Measurements from ENCODE around the gene PRRT2. TPM values are rescaled to one million over a fixed set of nuclear protein-coding genes. Genes with fewer than 3 reads are reported as not detected.

PRRT2 gene
- total RNA-seq, 4 donors from 2014 or later = 20.2 to 54.5 (median 28.0) TPM

DNA sequence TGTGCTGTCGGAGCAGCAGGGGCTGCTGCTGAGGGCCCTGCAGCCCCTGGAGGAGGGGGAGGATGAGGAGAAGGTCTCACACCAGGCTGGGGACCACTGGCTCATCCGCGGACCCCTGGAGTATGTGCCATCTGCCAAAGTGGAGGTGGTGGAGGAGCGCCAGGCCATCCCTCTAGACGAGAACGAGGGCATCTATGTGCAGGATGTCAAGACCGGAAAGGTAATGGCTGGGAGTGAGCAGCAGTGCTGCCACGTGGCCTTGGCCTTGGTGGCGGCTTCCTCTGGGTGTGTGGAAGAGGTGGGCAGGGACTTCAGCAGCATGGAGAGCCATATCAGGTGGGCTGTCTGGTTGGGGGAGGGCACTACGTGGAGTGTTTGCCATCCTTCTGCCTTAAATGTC lies 28.2 kb downstream of the PRRT2 start:
- intact Hi-C loops (cut with DNase I; ENCODE audit: low total_unique reads) = no loop called here
- Histone ChIP-seq H3K27ac (no peak overlapping the region), H3K4me3 (no peak overlapping the region), H3K9me3 (no peaks in the 10 kb centered on the region), H3K4me1 (no peaks in the 10 kb centered on the region), H3K36me3 (no peaks in the 10 kb centered on the region), H3K27me3 (no peaks in the 10 kb centered on the region)
- no peak for DNase-seq
- TF ChIP-seq, protein P1, sequence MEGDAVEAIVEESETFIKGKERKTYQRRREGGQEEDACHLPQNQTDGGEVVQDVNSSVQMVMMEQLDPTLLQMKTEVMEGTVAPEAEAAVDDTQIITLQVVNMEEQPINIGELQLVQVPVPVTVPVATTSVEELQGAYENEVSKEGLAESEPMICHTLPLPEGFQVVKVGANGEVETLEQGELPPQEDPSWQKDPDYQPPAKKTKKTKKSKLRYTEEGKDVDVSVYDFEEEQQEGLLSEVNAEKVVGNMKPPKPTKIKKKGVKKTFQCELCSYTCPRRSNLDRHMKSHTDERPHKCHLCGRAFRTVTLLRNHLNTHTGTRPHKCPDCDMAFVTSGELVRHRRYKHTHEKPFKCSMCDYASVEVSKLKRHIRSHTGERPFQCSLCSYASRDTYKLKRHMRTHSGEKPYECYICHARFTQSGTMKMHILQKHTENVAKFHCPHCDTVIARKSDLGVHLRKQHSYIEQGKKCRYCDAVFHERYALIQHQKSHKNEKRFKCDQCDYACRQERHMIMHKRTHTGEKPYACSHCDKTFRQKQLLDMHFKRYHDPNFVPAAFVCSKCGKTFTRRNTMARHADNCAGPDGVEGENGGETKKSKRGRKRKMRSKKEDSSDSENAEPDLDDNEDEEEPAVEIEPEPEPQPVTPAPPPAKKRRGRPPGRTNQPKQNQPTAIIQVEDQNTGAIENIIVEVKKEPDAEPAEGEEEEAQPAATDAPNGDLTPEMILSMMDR (IDR thresholded peaks at IDR 0.05) = no peak
- no peak for TF ChIP-seq POLR2A (IDR thresholded peaks at IDR 0.05)

DNA sequence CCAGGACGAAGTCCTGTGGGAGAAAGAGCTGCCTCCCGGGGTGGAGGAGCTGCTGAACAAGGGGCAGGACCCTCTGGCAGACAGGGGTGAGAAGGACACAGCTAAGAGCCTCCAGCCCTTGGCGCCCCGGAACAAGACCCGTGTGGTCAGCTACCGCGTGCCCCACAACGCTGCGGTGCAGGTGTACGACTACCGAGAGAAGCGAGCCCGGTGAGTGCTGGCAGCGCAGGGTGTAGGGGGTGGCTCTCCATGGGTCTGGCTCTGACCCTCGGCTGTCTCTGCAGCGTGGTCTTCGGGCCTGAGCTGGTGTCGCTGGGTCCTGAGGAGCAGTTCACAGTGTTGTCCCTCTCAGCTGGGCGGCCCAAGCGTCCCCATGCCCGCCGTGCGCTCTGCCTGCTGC lies 29.6 kb downstream of the PRRT2 start:
- intact Hi-C loops (cut with DNase I; ENCODE audit: low total_unique reads) = no loop called here
- TF ChIP-seq POLR2A (IDR thresholded peaks at IDR 0.05) = no peak
- TF ChIP-seq, protein P1 (IDR thresholded peaks at IDR 0.05) = no peak
- no peaks in the 10 kb centered on the region for H3K36me3 ChIP-seq

DNA sequence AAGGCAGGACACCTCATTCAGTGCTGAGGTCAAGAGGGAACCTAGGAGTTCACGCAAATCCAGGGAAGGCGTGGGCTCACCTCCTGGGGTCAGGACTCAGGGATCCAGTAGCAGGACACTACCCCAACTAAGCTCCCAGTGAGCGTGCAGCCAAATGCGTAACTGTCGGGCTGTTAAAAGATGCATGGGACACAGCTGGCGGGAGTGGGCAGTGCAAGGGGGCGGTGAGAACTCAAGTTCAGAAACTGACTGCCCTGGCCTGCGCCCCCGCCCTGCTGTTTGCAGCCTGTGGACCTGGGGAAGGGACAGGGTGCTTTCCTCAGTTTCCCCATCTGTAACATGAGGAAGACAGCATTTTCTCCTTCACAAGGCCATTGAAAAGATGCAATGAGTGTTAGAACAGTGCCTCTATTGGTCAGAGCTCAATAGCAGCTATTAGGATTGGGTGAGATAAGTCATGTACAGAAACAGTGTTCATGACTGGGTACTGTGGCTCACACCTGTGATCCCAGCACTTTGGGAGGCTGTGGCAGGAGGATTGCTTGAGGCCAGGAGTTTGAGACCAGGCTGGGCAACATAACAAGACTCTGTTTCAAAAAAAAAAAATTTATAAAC lies 30.8 kb downstream of the PRRT2 start:
- no peaks in the 10 kb centered on the region for H3K9me3 ChIP-seq
- no peak for DNase-seq
- no peaks in the 10 kb centered on the region for H3K4me1 ChIP-seq
- no peaks in the 10 kb centered on the region for H3K36me3 ChIP-seq
- no peak overlapping the region for H3K4me3 ChIP-seq
- no peak overlapping the region for H3K27ac ChIP-seq
- H3K27me3 ChIP-seq = no peaks in the 10 kb centered on the region
- no peak for TF ChIP-seq POLR2A (IDR thresholded peaks at IDR 0.05)
- intact Hi-C loops (cut with DNase I; ENCODE audit: low total_unique reads) = no loop called here

More for the DNA sequence above, 29.6 kb downstream of the PRRT2 start:
- Histone ChIP-seq H3K27me3 (no peaks in the 10 kb centered on the region), H3K9me3 (no peaks in the 10 kb centered on the region), H3K4me3 (no peak overlapping the region), H3K4me1 (no peaks in the 10 kb centered on the region), H3K27ac (no peak overlapping the region)
- no peak for DNase-seq

DNA sequence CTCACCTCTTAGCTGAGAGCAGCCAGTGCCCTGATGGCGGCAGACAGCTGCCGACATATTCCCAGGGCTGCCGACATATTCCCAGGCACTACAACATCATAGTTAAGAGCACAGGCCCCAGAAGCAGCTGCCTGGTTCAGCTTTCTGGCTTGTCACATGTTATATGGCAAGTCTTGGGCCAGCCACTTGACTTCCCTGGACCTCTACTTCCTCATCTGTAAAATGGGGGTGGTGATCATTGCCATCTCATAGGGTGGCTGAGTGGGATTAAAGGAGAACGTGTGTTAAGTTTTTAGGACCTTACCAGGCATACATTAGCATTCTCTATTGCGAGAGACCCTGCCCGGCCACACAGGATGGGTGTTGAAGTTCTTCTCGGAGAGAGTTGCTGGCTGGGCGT lies 31.9 kb downstream of the PRRT2 start:
- H3K36me3 ChIP-seq = no peaks in the 10 kb centered on the region
- TF ChIP-seq, protein P1 (IDR thresholded peaks at IDR 0.05) = no peak
- no peak for TF ChIP-seq POLR2A (IDR thresholded peaks at IDR 0.05)
- no peaks in the 10 kb centered on the region for H3K4me1 ChIP-seq
- no peaks in the 10 kb centered on the region for H3K9me3 ChIP-seq
- H3K27ac ChIP-seq = peak overlapping the region; percentile 55 to 65
- intact Hi-C loops (cut with DNase I; ENCODE audit: low total_unique reads) = no loop called here
- no peak for DNase-seq
- H3K4me3 ChIP-seq = no peak overlapping the region
- H3K27me3 ChIP-seq = no peaks in the 10 kb centered on the region

DNA sequence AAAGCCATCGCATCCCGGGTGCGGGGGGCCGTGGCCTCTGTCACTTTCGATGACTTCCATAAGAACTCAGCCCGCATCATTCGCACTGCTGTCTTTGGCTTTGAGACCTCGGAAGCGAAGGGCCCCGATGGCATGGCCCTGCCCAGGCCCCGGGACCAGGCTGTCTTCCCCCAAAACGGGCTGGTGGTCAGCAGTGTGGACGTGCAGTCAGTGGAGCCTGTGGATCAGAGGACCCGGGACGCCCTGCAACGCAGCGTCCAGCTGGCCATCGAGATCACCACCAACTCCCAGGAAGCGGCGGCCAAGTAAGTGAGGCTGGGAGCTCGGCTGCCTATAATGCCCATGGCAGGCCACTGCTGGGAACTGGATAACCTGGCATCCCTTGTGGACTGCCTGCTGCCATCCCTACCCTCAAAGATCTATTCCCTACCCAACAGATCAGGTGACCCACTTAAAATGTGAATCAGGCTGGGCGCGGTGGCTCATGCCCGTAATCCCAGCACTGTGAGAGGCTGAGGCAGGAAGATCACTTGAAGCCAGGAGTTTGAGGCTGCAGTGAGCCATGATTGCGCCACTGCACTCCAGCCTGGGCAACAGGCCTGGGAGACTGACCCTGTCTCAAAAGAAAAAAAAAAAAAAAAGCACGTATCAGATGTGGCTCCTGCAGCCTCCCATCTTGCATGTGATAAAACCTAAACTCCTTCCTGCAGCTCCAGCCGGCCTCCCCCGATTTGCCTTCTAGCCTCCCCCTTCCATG lies 32.8 kb downstream of the PRRT2 start:
- H3K36me3 ChIP-seq = no peaks in the 10 kb centered on the region
- peak overlapping the region; percentile 55 to 65 for H3K27ac ChIP-seq
- H3K9me3 ChIP-seq = no peaks in the 10 kb centered on the region
- TF ChIP-seq, protein P1 (IDR thresholded peaks at IDR 0.05) = no peak
- no peak for TF ChIP-seq POLR2A (IDR thresholded peaks at IDR 0.05)
- DNase-seq = peak; percentile 77 to 80
- H3K4me1 ChIP-seq = no peaks in the 10 kb centered on the region
- intact Hi-C loops (cut with DNase I; ENCODE audit: low total_unique reads) = no loop called here
- H3K4me3 ChIP-seq = no peak overlapping the region
- no peaks in the 10 kb centered on the region for H3K27me3 ChIP-seq
